ENCODE measurements around the gene NGDN.

The NGDN gene

GRCh38 chr14:23481362-23481970, 12.0 kb downstream of the NGDN start:
- no peak overlapping the region for H2BK5ac ChIP-seq (ENCODE audit: low read depth, low read length, poor library complexity)
- DNase-seq, result peak in 1 of 2 donors; percentile 46
- no CpG with 5 or more reads among the region's 3 CpGs for WGBS (ENCODE audit: extremely low coverage, insufficient coverage, insufficient read length)

GRCh38 chr14:23481979-23482822, 12.7 kb downstream of the NGDN start:
- no peak overlapping the region for H4K12ac ChIP-seq (ENCODE audit: low read depth, low read length)
- H2AFZ ChIP-seq (ENCODE audit: insufficient read depth, low read length, poor library complexity), result no peak overlapping the region
- H3K36me3 ChIP-seq (ENCODE audit: control insufficient read depth in 1 of 2, insufficient read depth in 2 of 2, low read length in 2 of 2), result peaks cover 2 to 18% of the 10 kb centered on the region in 2 experiments
- no peak overlapping the region for H3K4me3 ChIP-seq (ENCODE audit: low read depth, low read length)
- H3K4ac ChIP-seq (ENCODE audit: low read depth, low read length), result no peak overlapping the region
- no peak overlapping the region for H3K4me2 ChIP-seq (ENCODE audit: low read length)
- H2BK5ac ChIP-seq (ENCODE audit: low read depth, low read length, poor library complexity), result no peak overlapping the region
- no peak overlapping the region for H2BK12ac ChIP-seq (ENCODE audit: low read length)
- no peaks in the 10 kb centered on the region for H3K79me1 ChIP-seq (ENCODE audit: low read length)
- DNase-seq, result no peak
- no peak overlapping the region for H3K14ac ChIP-seq (ENCODE audit: low read length)
- H2AK5ac ChIP-seq (ENCODE audit: low read length), result no peak overlapping the region
- H3K27ac ChIP-seq (ENCODE audit: low read depth, low read length), result no peak overlapping the region
- H3K79me2 ChIP-seq (ENCODE audit: control insufficient read depth, insufficient read depth, low read length, poor library complexity), result no peaks in the 10 kb centered on the region
- H3K4me1 ChIP-seq (ENCODE audit: control insufficient read depth in 1 of 2, insufficient read depth in 2 of 2, low read length in 2 of 2), result no peaks in the 10 kb centered on the region
- H3K23ac ChIP-seq (ENCODE audit: low read length), result no peak overlapping the region
- no peak overlapping the region for H4K8ac ChIP-seq (ENCODE audit: low read depth, low read length)
- WGBS (ENCODE audit: extremely low coverage, insufficient coverage, insufficient read length), result no CpG with 5 or more reads among the region's 7 CpGs
- H3K9me3 ChIP-seq (ENCODE audit: insufficient read depth, low read depth, low read length), result no peaks in the 10 kb centered on the region
- H3K18ac ChIP-seq (ENCODE audit: low read length), result no peak overlapping the region
- H3K9ac ChIP-seq (ENCODE audit: low read length), result no peak overlapping the region
- H2BK120ac ChIP-seq (ENCODE audit: insufficient read depth, low read length, poor library complexity), result no peak overlapping the region
- no peaks in the 10 kb centered on the region for H3K27me3 ChIP-seq (ENCODE audit: insufficient read depth, low read length)
- no peak overlapping the region for H4K91ac ChIP-seq (ENCODE audit: low read depth, low read length)

More at GRCh38 chr14:23481362-23481970, 12.0 kb downstream of the NGDN start:
- no peak overlapping the region for H2BK120ac ChIP-seq (ENCODE audit: insufficient read depth, low read length, poor library complexity)
- no peak overlapping the region for H3K14ac ChIP-seq (ENCODE audit: low read length)
- no peaks in the 10 kb centered on the region for H3K27me3 ChIP-seq (ENCODE audit: insufficient read depth, low read length)
- H2AK5ac ChIP-seq (ENCODE audit: low read length), result no peak overlapping the region
- H2AFZ ChIP-seq (ENCODE audit: insufficient read depth, low read length, poor library complexity), result no peak overlapping the region
- no peak overlapping the region for H2BK12ac ChIP-seq (ENCODE audit: low read length)
- no peak overlapping the region for H3K27ac ChIP-seq (ENCODE audit: low read depth, low read length)
- no peak overlapping the region for H3K4me2 ChIP-seq (ENCODE audit: low read length)
- no peak overlapping the region for H3K9ac ChIP-seq (ENCODE audit: low read length)
- H3K23ac ChIP-seq (ENCODE audit: low read length), result no peak overlapping the region
- H3K18ac ChIP-seq (ENCODE audit: low read length), result no peak overlapping the region
- no peaks in the 10 kb centered on the region for H3K9me3 ChIP-seq (ENCODE audit: insufficient read depth, low read depth, low read length)
- no peaks in the 10 kb centered on the region for H3K4me1 ChIP-seq (ENCODE audit: control insufficient read depth in 1 of 2, insufficient read depth in 2 of 2, low read length in 2 of 2)
- H3K36me3 ChIP-seq (ENCODE audit: control insufficient read depth in 1 of 2, insufficient read depth in 2 of 2, low read length in 2 of 2), result peaks cover 4 to 23% of the 10 kb centered on the region in 2 experiments
- H4K8ac ChIP-seq (ENCODE audit: low read depth, low read length), result no peak overlapping the region
- H4K91ac ChIP-seq (ENCODE audit: low read depth, low read length), result no peak overlapping the region
- H3K79me2 ChIP-seq (ENCODE audit: control insufficient read depth, insufficient read depth, low read length, poor library complexity), result no peaks in the 10 kb centered on the region
- no peak overlapping the region for H4K12ac ChIP-seq (ENCODE audit: low read depth, low read length)
- no peak overlapping the region for H3K4ac ChIP-seq (ENCODE audit: low read depth, low read length)
- no peak overlapping the region for H3K4me3 ChIP-seq (ENCODE audit: low read depth, low read length)
- H3K79me1 ChIP-seq (ENCODE audit: low read length), result no peaks in the 10 kb centered on the region

GRCh38 chr14:23482823-23483148, 13.3 kb downstream of the NGDN start:
- no peaks in the 10 kb centered on the region for H3K27me3 ChIP-seq (ENCODE audit: insufficient read depth, low read length)
- H2BK12ac ChIP-seq (ENCODE audit: low read length), result no peak overlapping the region
- H2AFZ ChIP-seq (ENCODE audit: insufficient read depth, low read length, poor library complexity), result no peak overlapping the region
- H3K14ac ChIP-seq (ENCODE audit: low read length), result no peak overlapping the region
- no peak overlapping the region for H3K4ac ChIP-seq (ENCODE audit: low read depth, low read length)
- no peak overlapping the region for H4K8ac ChIP-seq (ENCODE audit: low read depth, low read length)
- H3K4me1 ChIP-seq (ENCODE audit: control insufficient read depth in 1 of 2, insufficient read depth in 2 of 2, low read length in 2 of 2), result no peaks in the 10 kb centered on the region
- DNase-seq, result no peak
- no peaks in the 10 kb centered on the region for H3K79me2 ChIP-seq (ENCODE audit: control insufficient read depth, insufficient read depth, low read length, poor library complexity)
- H3K4me2 ChIP-seq (ENCODE audit: low read length), result no peak overlapping the region
- no peaks in the 10 kb centered on the region for H3K79me1 ChIP-seq (ENCODE audit: low read length)
- no peak overlapping the region for H4K12ac ChIP-seq (ENCODE audit: low read depth, low read length)
- H3K23ac ChIP-seq (ENCODE audit: low read length), result no peak overlapping the region
- no peaks in the 10 kb centered on the region for H3K9me3 ChIP-seq (ENCODE audit: insufficient read depth, low read depth, low read length)
- no peak overlapping the region for H4K91ac ChIP-seq (ENCODE audit: low read depth, low read length)
- H3K4me3 ChIP-seq (ENCODE audit: low read depth, low read length), result no peak overlapping the region
- H2BK120ac ChIP-seq (ENCODE audit: insufficient read depth, low read length, poor library complexity), result no peak overlapping the region
- H3K18ac ChIP-seq (ENCODE audit: low read length), result no peak overlapping the region
- H3K27ac ChIP-seq (ENCODE audit: low read depth, low read length), result no peak overlapping the region
- no peak overlapping the region for H2BK5ac ChIP-seq (ENCODE audit: low read depth, low read length, poor library complexity)
- H3K36me3 ChIP-seq (ENCODE audit: control insufficient read depth in 1 of 2, insufficient read depth in 2 of 2, low read length in 2 of 2), result peaks cover 2 to 13% of the 10 kb centered on the region in 2 experiments
- H2AK5ac ChIP-seq (ENCODE audit: low read length), result no peak overlapping the region
- no peak overlapping the region for H3K9ac ChIP-seq (ENCODE audit: low read length)

GRCh38 chr14:23483236-23483854, 13.8 kb downstream of the NGDN start:
- H3K14ac ChIP-seq (ENCODE audit: low read length), result no peak overlapping the region
- no peak overlapping the region for H3K27ac ChIP-seq (ENCODE audit: low read depth, low read length)
- no peaks in the 10 kb centered on the region for H3K79me1 ChIP-seq (ENCODE audit: low read length)
- WGBS (ENCODE audit: extremely low coverage, insufficient coverage, insufficient read length), result no CpG with 5 or more reads among the region's 9 CpGs
- no peak overlapping the region for H4K91ac ChIP-seq (ENCODE audit: low read depth, low read length)
- no peaks in the 10 kb centered on the region for H3K27me3 ChIP-seq (ENCODE audit: insufficient read depth, low read length)
- no peaks in the 10 kb centered on the region for H3K4me1 ChIP-seq (ENCODE audit: control insufficient read depth in 1 of 2, insufficient read depth in 2 of 2, low read length in 2 of 2)
- H3K18ac ChIP-seq (ENCODE audit: low read length), result no peak overlapping the region
- no peak overlapping the region for H2BK120ac ChIP-seq (ENCODE audit: insufficient read depth, low read length, poor library complexity)
- no peak overlapping the region for H3K4ac ChIP-seq (ENCODE audit: low read depth, low read length)
- peaks cover 2 to 14% of the 10 kb centered on the region in 2 experiments for H3K36me3 ChIP-seq (ENCODE audit: control insufficient read depth in 1 of 2, insufficient read depth in 2 of 2, low read length in 2 of 2)
- H2AFZ ChIP-seq (ENCODE audit: insufficient read depth, low read length, poor library complexity), result no peak overlapping the region
- no peaks in the 10 kb centered on the region for H3K79me2 ChIP-seq (ENCODE audit: control insufficient read depth, insufficient read depth, low read length, poor library complexity)
- no peak overlapping the region for H2BK12ac ChIP-seq (ENCODE audit: low read length)
- H3K9me3 ChIP-seq (ENCODE audit: insufficient read depth, low read depth, low read length), result no peaks in the 10 kb centered on the region
- no peak overlapping the region for H4K8ac ChIP-seq (ENCODE audit: low read depth, low read length)
- H4K12ac ChIP-seq (ENCODE audit: low read depth, low read length), result no peak overlapping the region
- H3K4me3 ChIP-seq (ENCODE audit: low read depth, low read length), result no peak overlapping the region
- DNase-seq, result no peak
- H3K4me2 ChIP-seq (ENCODE audit: low read length), result no peak overlapping the region
- no peak overlapping the region for H3K23ac ChIP-seq (ENCODE audit: low read length)
- no peak overlapping the region for H3K9ac ChIP-seq (ENCODE audit: low read length)
- H2BK5ac ChIP-seq (ENCODE audit: low read depth, low read length, poor library complexity), result no peak overlapping the region
- no peak overlapping the region for H2AK5ac ChIP-seq (ENCODE audit: low read length)
